Neural cell (in vitro differentiated cells): ENCODE data around the gene FGFBP2. TPM values are rescaled to one million over a fixed set of nuclear protein-coding genes. Genes with fewer than 3 reads are reported as not detected.

Experiments
- H2AFZ ChIP-seq: fragments of 200-600, 300-800 bp; sonication (generic), shearing (Covaris generic); 2 replicates; pipeline ENCODE4 v1.6.0; 2014; ENCODE audit warnings: low read depth, mild to moderate bottlenecking, antibody characterized with exemption, low read length, moderate library complexity
- H3F3A ChIP-seq: fragments of 200-600 bp; shearing (Covaris generic); 2 replicates; pipeline ENCODE4 v1.6.1; 2016; ENCODE audit warnings: mild to moderate bottlenecking, moderate library complexity, mixed read lengths, antibody characterized with exemption, low read length; ENCODE audit not compliant: insufficient read depth, poor library complexity, severe bottlenecking
- H3K27ac ChIP-seq: fragments of 200-600, 300-800 bp; sonication (generic), shearing (Covaris generic); 2 replicates; pipeline ENCODE4 v1.5.1; 2014; ENCODE audit warnings: mild to moderate bottlenecking, low read length, moderate library complexity
- H3K27me3 ChIP-seq: fragments of 300-800, 200-600 bp; sonication (generic), shearing (Covaris generic); 2 replicates; pipeline ENCODE4 v1.6.0; 2014; ENCODE audit warnings: mild to moderate bottlenecking, low read depth, low read length, moderate library complexity; ENCODE audit not compliant: insufficient read depth
- H3K36me3 ChIP-seq: fragments of 300-800, 200-600 bp; sonication (generic), shearing (Covaris generic); 2 replicates; pipeline ENCODE4 v1.5.1; 2014; ENCODE audit warnings: mild to moderate bottlenecking, antibody characterized with exemption, low read length, moderate library complexity; ENCODE audit not compliant: insufficient read depth
- H3K4me2 ChIP-seq: fragments of 300-800, 200-600 bp; sonication (generic), shearing (Covaris generic); 2 replicates; pipeline ENCODE4 v1.6.0; 2014; ENCODE audit warnings: mild to moderate bottlenecking, low read length
- H3K4me3 ChIP-seq: fragments of 300-800, 200-600 bp; sonication (generic), shearing (Covaris generic); 2 replicates; pipeline ENCODE4 v1.5.1; 2014; ENCODE audit warnings: mild to moderate bottlenecking, low read length, moderate library complexity
- H3K79me2 ChIP-seq: fragments of 200-600 bp; shearing (Covaris generic); replicated peaks from 2 replicates; pipeline ENCODE4 v1.6.0; 2014; ENCODE audit warnings: mild to moderate bottlenecking, low read length, moderate library complexity; ENCODE audit not compliant: insufficient read depth
- H3K9ac ChIP-seq: fragments of 300-800, 200-600 bp; sonication (generic), shearing (Covaris generic); 2 replicates; pipeline ENCODE4 v1.6.1; 2016; ENCODE audit warnings: mild to moderate bottlenecking, low read length, mixed read lengths
- H3K9me2 ChIP-seq: fragments of 200-600 bp; shearing (Covaris generic); 2 replicates; pipeline ENCODE4 v1.6.1; 2016; ENCODE audit warnings: mild to moderate bottlenecking, low read length, mixed read lengths; ENCODE audit not compliant: insufficient read depth
- H3K9me3 ChIP-seq: fragments of 200-600, 300-800 bp; sonication (generic), shearing (Covaris generic); 2 replicates; pipeline ENCODE4 v1.6.1; 2016; ENCODE audit warnings: mild to moderate bottlenecking, mixed run types, low read length, moderate library complexity, mixed read lengths
- H4K20me1 ChIP-seq: fragments of 200-600 bp; shearing (Covaris generic); 2 replicates; pipeline ENCODE4 v1.6.1; 2016; ENCODE audit warnings: mild to moderate bottlenecking, mixed run types; ENCODE audit not compliant: insufficient read depth
- EP300 ChIP-seq: fragments of 450-650 bp; conservative IDR thresholded peaks from 2 replicates; pipeline ENCODE4 v1.6.1; 2014; ENCODE audit warnings: antibody characterized with exemption, mild to moderate bottlenecking, moderate library complexity; ENCODE audit not compliant: poor library complexity, severe bottlenecking
- EZH2 ChIP-seq: fragments of 200-600, 300-800 bp; shearing (Covaris generic), sonication (generic); IDR thresholded peaks from 2 replicates; pipeline ENCODE4 v1.6.1; 2014; ENCODE audit warnings: antibody characterized with exemption, low read length, borderline replicate concordance, mild to moderate bottlenecking; ENCODE audit not compliant: insufficient read depth, poor library complexity, severe bottlenecking
- MXI1 ChIP-seq: fragments of 450-650 bp; conservative IDR thresholded peaks from 2 replicates; pipeline ENCODE4 v1.6.1; 2014; ENCODE audit warnings: antibody characterized with exemption, mild to moderate bottlenecking; ENCODE audit not compliant: poor library complexity, severe bottlenecking
- POLR2AphosphoS5 ChIP-seq: IDR thresholded peaks from 2 replicates; pipeline ENCODE4 v1.6.1; 2012
- RAD21 ChIP-seq: fragments of 450-650 bp; conservative IDR thresholded peaks from 2 replicates; pipeline ENCODE4 v1.6.1; 2014; ENCODE audit warnings: antibody characterized with exemption, mild to moderate bottlenecking, moderate library complexity
- SMC3 ChIP-seq: fragments of 450-650 bp; conservative IDR thresholded peaks from 2 replicates; pipeline ENCODE4 v1.6.1; 2014; ENCODE audit warnings: antibody characterized with exemption, mild to moderate bottlenecking, moderate library complexity; ENCODE audit not compliant: poor library complexity
- TAF1 ChIP-seq: IDR thresholded peaks from 2 replicates; pipeline ENCODE4 v1.6.1; 2012; ENCODE audit warnings: low read depth
- polyA plus RNA-seq: library from polyadenylated mRNA; depleted of rRNA; stranded (reverse); fragments of >200 nt; gene quantifications from 2 replicates; pipeline ENCODE4 v1.2.3, GENCODE V29; 2014
- TF ChIP-seq, protein P1 (sequence below): fragments of 450-650 bp; IDR thresholded peaks from 2 replicates; pipeline ENCODE4 v1.5.1; 2014; ENCODE audit warnings: antibody characterized with exemption, mild to moderate bottlenecking, moderate library complexity; ENCODE audit not compliant: poor library complexity, severe bottlenecking
- TF ChIP-seq, protein P2 (sequence below): IDR thresholded peaks from 2 replicates; pipeline ENCODE4 v1.6.1; 2012; ENCODE audit warnings: borderline replicate concordance

FGFBP2 gene
- polyA plus RNA-seq, 1 donor from 2014 or later = not detected

DNA sequence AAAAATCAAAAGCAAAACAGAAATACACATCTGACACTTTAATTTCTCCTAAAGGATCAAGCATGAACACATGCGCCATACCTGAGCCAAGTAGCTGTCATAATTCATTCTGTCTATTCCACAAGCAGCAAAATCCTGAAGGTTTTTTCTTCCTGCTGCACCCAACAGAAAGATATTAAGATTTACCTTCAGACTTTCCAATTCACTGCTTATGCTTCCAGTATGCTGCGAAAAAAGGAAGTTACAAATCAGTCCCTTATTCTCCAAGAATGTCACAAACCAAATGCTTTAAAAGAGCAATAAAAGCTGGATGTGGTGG is 29.2 kb upstream of the FGFBP2 start:
- H3K9me3 ChIP-seq = no peaks in the 10 kb centered on the region
- H3K27me3 ChIP-seq = no peaks in the 10 kb centered on the region
- H3K4me2 ChIP-seq = no peak overlapping the region
- H3K9ac ChIP-seq = no peak overlapping the region
- no peaks in the 10 kb centered on the region for H4K20me1 ChIP-seq
- no peaks in the 10 kb centered on the region for H3F3A ChIP-seq
- H3K36me3 ChIP-seq = no peaks in the 10 kb centered on the region
- no peak for TF ChIP-seq SMC3
- no peak for TF ChIP-seq RAD21
- TF ChIP-seq EP300 = no peak
- TF ChIP-seq POLR2AphosphoS5 = no peak
- no peak for TF ChIP-seq MXI1
- TF ChIP-seq, protein P1, sequence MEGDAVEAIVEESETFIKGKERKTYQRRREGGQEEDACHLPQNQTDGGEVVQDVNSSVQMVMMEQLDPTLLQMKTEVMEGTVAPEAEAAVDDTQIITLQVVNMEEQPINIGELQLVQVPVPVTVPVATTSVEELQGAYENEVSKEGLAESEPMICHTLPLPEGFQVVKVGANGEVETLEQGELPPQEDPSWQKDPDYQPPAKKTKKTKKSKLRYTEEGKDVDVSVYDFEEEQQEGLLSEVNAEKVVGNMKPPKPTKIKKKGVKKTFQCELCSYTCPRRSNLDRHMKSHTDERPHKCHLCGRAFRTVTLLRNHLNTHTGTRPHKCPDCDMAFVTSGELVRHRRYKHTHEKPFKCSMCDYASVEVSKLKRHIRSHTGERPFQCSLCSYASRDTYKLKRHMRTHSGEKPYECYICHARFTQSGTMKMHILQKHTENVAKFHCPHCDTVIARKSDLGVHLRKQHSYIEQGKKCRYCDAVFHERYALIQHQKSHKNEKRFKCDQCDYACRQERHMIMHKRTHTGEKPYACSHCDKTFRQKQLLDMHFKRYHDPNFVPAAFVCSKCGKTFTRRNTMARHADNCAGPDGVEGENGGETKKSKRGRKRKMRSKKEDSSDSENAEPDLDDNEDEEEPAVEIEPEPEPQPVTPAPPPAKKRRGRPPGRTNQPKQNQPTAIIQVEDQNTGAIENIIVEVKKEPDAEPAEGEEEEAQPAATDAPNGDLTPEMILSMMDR = no peak
- TF ChIP-seq EZH2 = no peak
- no peak for TF ChIP-seq TAF1
- TF ChIP-seq, protein P2, sequence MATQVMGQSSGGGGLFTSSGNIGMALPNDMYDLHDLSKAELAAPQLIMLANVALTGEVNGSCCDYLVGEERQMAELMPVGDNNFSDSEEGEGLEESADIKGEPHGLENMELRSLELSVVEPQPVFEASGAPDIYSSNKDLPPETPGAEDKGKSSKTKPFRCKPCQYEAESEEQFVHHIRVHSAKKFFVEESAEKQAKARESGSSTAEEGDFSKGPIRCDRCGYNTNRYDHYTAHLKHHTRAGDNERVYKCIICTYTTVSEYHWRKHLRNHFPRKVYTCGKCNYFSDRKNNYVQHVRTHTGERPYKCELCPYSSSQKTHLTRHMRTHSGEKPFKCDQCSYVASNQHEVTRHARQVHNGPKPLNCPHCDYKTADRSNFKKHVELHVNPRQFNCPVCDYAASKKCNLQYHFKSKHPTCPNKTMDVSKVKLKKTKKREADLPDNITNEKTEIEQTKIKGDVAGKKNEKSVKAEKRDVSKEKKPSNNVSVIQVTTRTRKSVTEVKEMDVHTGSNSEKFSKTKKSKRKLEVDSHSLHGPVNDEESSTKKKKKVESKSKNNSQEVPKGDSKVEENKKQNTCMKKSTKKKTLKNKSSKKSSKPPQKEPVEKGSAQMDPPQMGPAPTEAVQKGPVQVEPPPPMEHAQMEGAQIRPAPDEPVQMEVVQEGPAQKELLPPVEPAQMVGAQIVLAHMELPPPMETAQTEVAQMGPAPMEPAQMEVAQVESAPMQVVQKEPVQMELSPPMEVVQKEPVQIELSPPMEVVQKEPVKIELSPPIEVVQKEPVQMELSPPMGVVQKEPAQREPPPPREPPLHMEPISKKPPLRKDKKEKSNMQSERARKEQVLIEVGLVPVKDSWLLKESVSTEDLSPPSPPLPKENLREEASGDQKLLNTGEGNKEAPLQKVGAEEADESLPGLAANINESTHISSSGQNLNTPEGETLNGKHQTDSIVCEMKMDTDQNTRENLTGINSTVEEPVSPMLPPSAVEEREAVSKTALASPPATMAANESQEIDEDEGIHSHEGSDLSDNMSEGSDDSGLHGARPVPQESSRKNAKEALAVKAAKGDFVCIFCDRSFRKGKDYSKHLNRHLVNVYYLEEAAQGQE = no peak
- H3K9me2 ChIP-seq = no peaks in the 10 kb centered on the region
- H3K79me2 ChIP-seq = no peaks in the 10 kb centered on the region
- no peak overlapping the region for H2AFZ ChIP-seq
- H3K27ac ChIP-seq = no peak overlapping the region
- no peak overlapping the region for H3K4me3 ChIP-seq

DNA sequence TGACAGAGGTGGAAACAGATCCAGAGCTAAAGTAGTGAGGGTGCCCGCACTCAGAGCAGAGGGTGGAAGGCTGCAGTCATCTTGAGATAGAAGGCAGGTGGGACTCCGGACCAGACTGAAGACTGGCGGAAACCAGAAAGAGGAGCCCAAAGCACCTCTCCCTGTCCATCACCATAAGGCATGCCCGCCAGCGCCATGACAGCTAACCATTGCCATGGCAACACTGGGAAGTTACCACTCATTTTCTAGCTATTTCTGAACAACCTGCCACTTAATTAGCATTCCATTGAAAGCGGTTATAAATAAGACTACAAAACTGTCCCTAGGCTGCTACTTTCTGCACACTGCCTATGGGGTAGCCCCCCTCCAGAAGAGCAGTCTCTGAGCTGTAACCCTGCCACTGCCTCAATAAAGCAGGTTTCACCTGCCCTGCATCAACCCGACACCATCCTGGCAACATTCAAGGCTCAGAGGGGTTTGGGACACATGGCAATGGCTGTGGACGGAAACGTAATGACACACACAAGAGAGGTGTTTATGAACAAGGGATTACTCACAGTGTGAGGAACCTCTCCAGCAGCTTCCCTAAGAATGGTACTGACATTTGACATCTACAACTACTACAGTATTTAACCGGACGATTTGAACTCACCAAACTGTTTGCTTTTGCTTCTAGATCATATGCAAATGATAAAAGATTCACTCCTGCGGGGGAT is 27.8 kb upstream of the FGFBP2 start:
- H3K4me3 ChIP-seq = no peak overlapping the region
- H3K36me3 ChIP-seq = no peaks in the 10 kb centered on the region
- no peaks in the 10 kb centered on the region for H3K9me2 ChIP-seq
- H3K9me3 ChIP-seq = no peaks in the 10 kb centered on the region
- no peak overlapping the region for H2AFZ ChIP-seq
- H4K20me1 ChIP-seq = no peaks in the 10 kb centered on the region
- peak overlapping the region; percentile 23 for H3K4me2 ChIP-seq
- no peak overlapping the region for H3K9ac ChIP-seq
- no peaks in the 10 kb centered on the region for H3F3A ChIP-seq
- H3K27me3 ChIP-seq = no peaks in the 10 kb centered on the region
- no peaks in the 10 kb centered on the region for H3K79me2 ChIP-seq
- TF ChIP-seq, protein P1 = no peak
- peak; percentile 44 for TF ChIP-seq EP300
- H3K27ac ChIP-seq = peak overlapping the region; percentile 43
